K562 (cell line): ENCODE measurements around the gene ERGIC3. TPM values are rescaled to one million over a fixed set of nuclear protein-coding genes. Genes with fewer than 3 reads are reported as not detected.

Experiments used
- CCAR2 ChIP-seq: fragments of 200-400 bp; formaldehyde crosslinking; IDR thresholded peaks from 2 replicates; pipeline ENCODE4 v1.6.1; 2017; ENCODE audit warnings: mild to moderate bottlenecking, low read depth, low read length
- FOS ChIP-seq: IDR thresholded peaks from 3 replicates; pipeline ENCODE4 v1.6.1; 2011; ENCODE audit not compliant: insufficient read length; ENCODE audit errors: extremely low read depth
- ILF3 ChIP-seq: fragments of 450-650 bp; IDR thresholded peaks from 2 replicates; pipeline ENCODE4 v1.6.1; 2018; ENCODE audit warnings: antibody characterized with exemption, mild to moderate bottlenecking, moderate library complexity, borderline replicate concordance
- LARP7 ChIP-seq: fragments of 450-650 bp; IDR thresholded peaks from 2 replicates; pipeline ENCODE4 v1.6.1; 2016
- MXI1 ChIP-seq: IDR thresholded peaks from 2 replicates; pipeline ENCODE4 v1.6.1; 2011; ENCODE audit warnings: low read depth, mild to moderate bottlenecking, improper control_type of control experiment, low read length
- RAD51 ChIP-seq: fragments of 450-650 bp; IDR thresholded peaks from 2 replicates; pipeline ENCODE4 v1.7.1; 2016; ENCODE audit warnings: low read depth, mild to moderate bottlenecking, borderline replicate concordance
- RBM34 ChIP-seq: fragments of 200-400 bp; formaldehyde crosslinking; IDR thresholded peaks from 2 replicates; pipeline ENCODE4 v1.6.1; 2018; ENCODE audit warnings: low read length, borderline replicate concordance; ENCODE audit not compliant: insufficient read depth
- RFX1 ChIP-seq: fragments of 450-650 bp; IDR thresholded peaks from 2 replicates; pipeline ENCODE4 v1.6.1; 2016; ENCODE audit warnings: mild to moderate bottlenecking, moderate library complexity
- RFX7 ChIP-seq: fragments of 250-450 bp; sonication (Bioruptor Pico); IDR thresholded peaks from 2 replicates; pipeline ENCODE4 v1.5.1; 2021; ENCODE audit warnings: mild to moderate bottlenecking
- SAFB ChIP-seq: fragments of 200-400 bp; formaldehyde crosslinking; IDR thresholded peaks from 2 replicates; pipeline ENCODE4 v1.6.1; 2017; ENCODE audit warnings: low read depth, low read length, borderline replicate concordance
- SLC30A9 ChIP-seq: fragments of 250-450 bp; sonication (Bioruptor Pico); IDR thresholded peaks from 2 replicates; pipeline ENCODE4 v1.8.0; 2022; ENCODE audit warnings: mild to moderate bottlenecking, moderate library complexity
- SMARCE1 ChIP-seq: fragments of 450-650 bp; IDR thresholded peaks from 2 replicates; pipeline ENCODE4 v1.7.1; 2016; ENCODE audit warnings: mild to moderate bottlenecking
- SMC3 ChIP-seq: conservative IDR thresholded peaks from 2 replicates; pipeline ENCODE4 v1.6.1; 2011; ENCODE audit warnings: low read depth, low read length, improper control_type of control experiment; ENCODE audit not compliant: insufficient read depth
- STAG1 ChIP-seq: sonication (generic); formaldehyde crosslinking; IDR thresholded peaks from 2 replicates; pipeline ENCODE4 v1.5.0; 2020; ENCODE audit warnings: missing genetic modification reagents, borderline replicate concordance
- THRAP3 ChIP-seq: fragments of 450-650 bp; IDR thresholded peaks from 2 replicates; pipeline ENCODE4 v1.6.1; 2016; ENCODE audit warnings: mild to moderate bottlenecking, inconsistent platforms, borderline replicate concordance
- XRCC4 ChIP-seq: IDR thresholded peaks from one replicate; pipeline ENCODE4 v1.6.1; 2011; ENCODE audit not compliant: insufficient read depth, insufficient read length; ENCODE audit errors: extremely low read depth
- YBX1 ChIP-seq: fragments of 450-650 bp; IDR thresholded peaks from 2 replicates; pipeline ENCODE4 v1.7.1; 2016; ENCODE audit warnings: mild to moderate bottlenecking
- ZKSCAN3 ChIP-seq: fragments of 250-450 bp; sonication (Bioruptor Pico); IDR thresholded peaks from 2 replicates; pipeline ENCODE4 v1.4.0; 2020
- ZNF232 ChIP-seq: sonication (generic); formaldehyde crosslinking; IDR thresholded peaks from 2 replicates; pipeline ENCODE4 v1.8.0; 2022; ENCODE audit warnings: mild to moderate bottlenecking, missing genetic modification reagents
- ZNF644 ChIP-seq: fragments of 200-800 bp; sonication (Bioruptor generic); IDR thresholded peaks from 2 replicates; pipeline ENCODE4 v1.6.1; 2016; ENCODE audit warnings: low read depth, missing genetic modification characterization, missing compliant biosample characterization
- ZNF668 ChIP-seq: fragments of 250-450 bp; sonication (Bioruptor Pico); IDR thresholded peaks from 2 replicates; pipeline ENCODE4 v1.8.0; 2022; ENCODE audit warnings: mild to moderate bottlenecking, inconsistent platforms
- ZNF780A ChIP-seq: fragments of 250-450 bp; sonication (Bioruptor Pico); IDR thresholded peaks from 2 replicates; pipeline ENCODE4 v1.5.0; 2021; ENCODE audit warnings: mild to moderate bottlenecking
- polyA plus RNA-seq, 8 experiments: library from polyadenylated mRNA; depleted of rRNA in 4 of 8; stranded (reverse) in 5 of 8; unstranded in 3 of 8; fragments of >200 nt; fragmentation: Nextera tagmentation in 2 of 8; fragmentation: Illumina TruSeq in 1 of 8; extraction: Ambion mirVana in 2 of 8; extraction: Trizol in 1 of 8; gene quantifications; 2 replicates each; pipeline versions ENCODE4 v1.2.1 to v1.2.3, GENCODE V29; 2011 to 2014; ENCODE audit warnings: inconsistent platforms in 1 of 8, missing spikeins in 1 of 8
- total RNA-seq, 7 experiments: library from RNA; depleted of rRNA in 6 of 7; stranded (reverse); fragments of >200 nt in 6 of 7; fragmentation: Illumina TruSeq in 2 of 7; extraction: Trizol in 2 of 7; gene quantifications; 2 replicates each; pipeline versions ENCODE4 v1.2.1 to v1.2.3, GENCODE V29; 2011 to 2021; ENCODE audit warnings: low replicate concordance in 1 of 7
- TF ChIP-seq, protein P1 (sequence below), 2 experiments: fragments of 450-650 bp in 1 of 2; IDR thresholded peaks; 2 replicates each; pipeline ENCODE4 v1.6.1; 2011 to 2017; ENCODE audit warnings: low read depth in 2 of 2, antibody characterized with exemption in 1 of 2, borderline replicate concordance in 1 of 2, low read length in 1 of 2, mild to moderate bottlenecking in 1 of 2, mixed read lengths in 1 of 2; ENCODE audit not compliant: control insufficient read depth in 1 of 2
- TF ChIP-seq, protein P2 (sequence below), 2 experiments: fragments of 250-450 bp in 1 of 2; fragments of 450-650 bp in 1 of 2; sonication (Bioruptor Pico) in 1 of 2; IDR thresholded peaks; 2 replicates each; pipeline versions ENCODE4 v1.6.1 to v1.8.0; 2016 to 2021; ENCODE audit warnings: mild to moderate bottlenecking in 2 of 2, moderate library complexity in 2 of 2, missing compliant biosample characterization in 1 of 2, missing genetic modification characterization in 1 of 2
- TF ChIP-seq, protein P3 (sequence below): fragments of 250-450 bp; sonication (Bioruptor Pico); IDR thresholded peaks from 2 replicates; pipeline ENCODE4 v1.8.0; 2022; ENCODE audit warnings: inconsistent platforms, mild to moderate bottlenecking, moderate library complexity, borderline replicate concordance

ERGIC3 gene
- total and polyA plus RNA-seq, 9 of the 15 experiments (the other 6 are each of a cell fraction or from before 2014, with no cell fraction given): 121 to 278 (median 184) TPM

GRCh38 chr20:35541783-35542662 lies at the start of gene ERGIC3 (continued):
- TF ChIP-seq SMC3 (no peak), YBX1 (no peak), ILF3 (no peak), MXI1 (no peak), LARP7 (no peak), SAFB (no peak), SLC30A9 (CRISPR knock-in tag) (no peak), FOS (no peak), RFX1 (peak; percentile 81), STAG1 (CRISPR knock-in tag) (no peak), SMARCE1 (no peak), RAD51 (no peak), ZNF668 (CRISPR knock-in tag) (no peak), ZKSCAN3 (CRISPR knock-in tag) (no peak), ZNF780A (no peak), RFX7 (CRISPR knock-in tag) (no peak), ZNF644 (no peak), ZNF232 (CRISPR knock-in tag) (peak; percentile 57; the same call in 1 of the 2 replicates), THRAP3 (no peak), XRCC4 (no peak), CCAR2 (no peak), RBM34 (no peak)
- TF ChIP-seq, protein P1, sequence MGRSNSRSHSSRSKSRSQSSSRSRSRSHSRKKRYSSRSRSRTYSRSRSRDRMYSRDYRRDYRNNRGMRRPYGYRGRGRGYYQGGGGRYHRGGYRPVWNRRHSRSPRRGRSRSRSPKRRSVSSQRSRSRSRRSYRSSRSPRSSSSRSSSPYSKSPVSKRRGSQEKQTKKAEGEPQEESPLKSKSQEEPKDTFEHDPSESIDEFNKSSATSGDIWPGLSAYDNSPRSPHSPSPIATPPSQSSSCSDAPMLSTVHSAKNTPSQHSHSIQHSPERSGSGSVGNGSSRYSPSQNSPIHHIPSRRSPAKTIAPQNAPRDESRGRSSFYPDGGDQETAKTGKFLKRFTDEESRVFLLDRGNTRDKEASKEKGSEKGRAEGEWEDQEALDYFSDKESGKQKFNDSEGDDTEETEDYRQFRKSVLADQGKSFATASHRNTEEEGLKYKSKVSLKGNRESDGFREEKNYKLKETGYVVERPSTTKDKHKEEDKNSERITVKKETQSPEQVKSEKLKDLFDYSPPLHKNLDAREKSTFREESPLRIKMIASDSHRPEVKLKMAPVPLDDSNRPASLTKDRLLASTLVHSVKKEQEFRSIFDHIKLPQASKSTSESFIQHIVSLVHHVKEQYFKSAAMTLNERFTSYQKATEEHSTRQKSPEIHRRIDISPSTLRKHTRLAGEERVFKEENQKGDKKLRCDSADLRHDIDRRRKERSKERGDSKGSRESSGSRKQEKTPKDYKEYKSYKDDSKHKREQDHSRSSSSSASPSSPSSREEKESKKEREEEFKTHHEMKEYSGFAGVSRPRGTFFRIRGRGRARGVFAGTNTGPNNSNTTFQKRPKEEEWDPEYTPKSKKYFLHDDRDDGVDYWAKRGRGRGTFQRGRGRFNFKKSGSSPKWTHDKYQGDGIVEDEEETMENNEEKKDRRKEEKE (IDR thresholded peaks at IDR 0.05; ENCODE audit: borderline replicate concordance in 1 of 2, control insufficient read depth in 1 of 2, low read depth in 2 of 2, low read length in 1 of 2): 0 out of 4 replicates have a peak, but pooled peaks of 1 of the 2 experiments have one; percentile 38
- TF ChIP-seq, protein P2, sequence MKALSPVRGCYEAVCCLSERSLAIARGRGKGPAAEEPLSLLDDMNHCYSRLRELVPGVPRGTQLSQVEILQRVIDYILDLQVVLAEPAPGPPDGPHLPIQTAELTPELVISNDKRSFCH (CRISPR knock-in tag; IDR thresholded peaks at IDR 0.05): no peak
- TF ChIP-seq, protein P2 (tag; IDR thresholded peaks at IDR 0.05): no peak
- TF ChIP-seq, protein P3, sequence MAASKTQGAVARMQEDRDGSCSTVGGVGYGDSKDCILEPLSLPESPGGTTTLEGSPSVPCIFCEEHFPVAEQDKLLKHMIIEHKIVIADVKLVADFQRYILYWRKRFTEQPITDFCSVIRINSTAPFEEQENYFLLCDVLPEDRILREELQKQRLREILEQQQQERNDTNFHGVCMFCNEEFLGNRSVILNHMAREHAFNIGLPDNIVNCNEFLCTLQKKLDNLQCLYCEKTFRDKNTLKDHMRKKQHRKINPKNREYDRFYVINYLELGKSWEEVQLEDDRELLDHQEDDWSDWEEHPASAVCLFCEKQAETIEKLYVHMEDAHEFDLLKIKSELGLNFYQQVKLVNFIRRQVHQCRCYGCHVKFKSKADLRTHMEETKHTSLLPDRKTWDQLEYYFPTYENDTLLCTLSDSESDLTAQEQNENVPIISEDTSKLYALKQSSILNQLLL (CRISPR knock-in tag): no peak
